Karpas-422 (cell line): ENCODE measurements around the gene TPCN2. TPM values are rescaled to one million over a fixed set of nuclear protein-coding genes. Genes with fewer than 3 reads are reported as not detected.
A peak's percentile ranks its signal among the peaks of the same experiment; 100 is the strongest.

ENCODE experiments used
- DNase-seq: peaks from one replicate; pipeline ENCODE4 v3.0.0-alpha.2; 2015
- H2AFZ ChIP-seq: fragments of 200-600 bp; sonication (generic); 2 replicates; pipeline ENCODE4 v1.6.1; 2014; ENCODE audit warnings: antibody characterized with exemption, low read length, mixed read lengths
- H3K27ac ChIP-seq: fragments of 200-600 bp; sonication (generic); 2 replicates; pipeline ENCODE4 v1.5.1; 2014; ENCODE audit warnings: mild to moderate bottlenecking, low read length, moderate library complexity
- H3K27me3 ChIP-seq: fragments of 200-600 bp; sonication (generic); 2 replicates; pipeline ENCODE4 v1.6.1; 2014; ENCODE audit warnings: low read length, mixed read lengths
- H3K36me3 ChIP-seq: fragments of 200-600 bp; sonication (generic); 2 replicates; pipeline ENCODE4 v1.6.1; 2014; ENCODE audit warnings: low read length, mixed read lengths; ENCODE audit not compliant: insufficient read depth
- H3K4me1 ChIP-seq: fragments of 200-600 bp; sonication (generic); 2 replicates; pipeline ENCODE4 v1.6.1; 2014; ENCODE audit warnings: mild to moderate bottlenecking, low read length, mixed read lengths
- H3K4me2 ChIP-seq: fragments of 200-600 bp; sonication (generic); 2 replicates; pipeline ENCODE4 v1.6.1; 2014; ENCODE audit warnings: low read length, low read depth, mild to moderate bottlenecking; ENCODE audit not compliant: poor library complexity, severe bottlenecking
- H3K4me3 ChIP-seq: fragments of 200-600 bp; sonication (generic); 2 replicates; pipeline ENCODE4 v1.5.1; 2014; ENCODE audit warnings: mild to moderate bottlenecking, antibody characterized with exemption, low read length, mixed read lengths
- H3K79me2 ChIP-seq: fragments of 200-600 bp; sonication (generic); 2 replicates; pipeline ENCODE4 v1.6.1; 2014; ENCODE audit warnings: mild to moderate bottlenecking, low read length, mixed read lengths
- H3K9ac ChIP-seq: fragments of 200-600 bp; sonication (generic); 2 replicates; pipeline ENCODE4 v1.6.0; 2014; ENCODE audit warnings: low read length
- H3K9me2 ChIP-seq: fragments of 200-600 bp; sonication (generic), shearing (Covaris generic); replicated peaks from 2 replicates; pipeline ENCODE4 v1.6.0; 2014; ENCODE audit warnings: mild to moderate bottlenecking, low read length, moderate library complexity; ENCODE audit not compliant: insufficient read depth
- H3K9me3 ChIP-seq: fragments of 300-700, 200-600 bp; sonication (generic); 2 replicates; pipeline ENCODE4 v1.6.1; 2014; ENCODE audit warnings: low read length, mixed read lengths
- H4K20me1 ChIP-seq: fragments of 200-600 bp; sonication (generic); 2 replicates; pipeline ENCODE4 v1.6.1; 2014; ENCODE audit warnings: mild to moderate bottlenecking, antibody characterized with exemption, low read length, low read depth; ENCODE audit not compliant: insufficient read depth
- total RNA-seq: library from RNA; depleted of rRNA; stranded (reverse); fragments of >200 nt; shearing (Covaris generic); gene quantifications from 2 replicates; pipeline ENCODE4 v1.2.3, GENCODE V29; 2014; ENCODE audit warnings: low replicate concordance

TPCN2 gene
- total RNA-seq, 1 experiment from 2014 or later: 37.6 TPM

- Histone ChIP-seq H3K4me2 (no peak overlapping the region), H3K4me1 (peaks cover 9% of the 10 kb centered on the region), H3K9ac (no peak overlapping the region)
Measured at GRCh38 chr11:69008737-69009440, 39.8 kb upstream of the TPCN2 start.

GRCh38 chr11:69009441-69010211 is 39.1 kb upstream of the TPCN2 start:
- H3K9ac ChIP-seq: no peak overlapping the region

More at GRCh38 chr11:69008737-69009440, 39.8 kb upstream of the TPCN2 start:
- DNase-seq: no peak
- no peaks in the 10 kb centered on the region for H4K20me1 ChIP-seq
- no peaks in the 10 kb centered on the region for H3K27me3 ChIP-seq
- H3K27ac ChIP-seq: no peak overlapping the region
- no peaks in the 10 kb centered on the region for H3K9me3 ChIP-seq
- H3K9me2 ChIP-seq: no peaks in the 10 kb centered on the region
- H3K79me2 ChIP-seq: no peaks in the 10 kb centered on the region
- no peaks in the 10 kb centered on the region for H3K36me3 ChIP-seq
- H2AFZ ChIP-seq: no peak overlapping the region
- no peak overlapping the region for H3K4me3 ChIP-seq

GRCh38 chr11:69010361-69010891 is 38.3 kb upstream of the TPCN2 start:
- Histone ChIP-seq H3K27me3 (no peaks in the 10 kb centered on the region), H3K9ac (peak overlapping the region; percentile 30; the same call in 1 of the 2 replicates), H3K4me2 (peak overlapping the region; percentile 44), H3K36me3 (no peaks in the 10 kb centered on the region), H3K4me3 (0 out of 2 replicates have a peak overlapping the region, but pooled peaks have one; percentile 5), H3K79me2 (no peaks in the 10 kb centered on the region), H3K9me2 (no peaks in the 10 kb centered on the region), H4K20me1 (no peaks in the 10 kb centered on the region), H2AFZ (no peak overlapping the region; the same call in 1 of the 2 replicates), H3K27ac (no peak overlapping the region), H3K9me3 (no peaks in the 10 kb centered on the region), H3K4me1 (peaks cover 9% of the 10 kb centered on the region)
- DNase-seq: no peak

More at GRCh38 chr11:69009441-69010211, 39.1 kb upstream of the TPCN2 start:
- H3K27me3 ChIP-seq: no peaks in the 10 kb centered on the region
- H4K20me1 ChIP-seq: no peaks in the 10 kb centered on the region
- no peaks in the 10 kb centered on the region for H3K9me3 ChIP-seq
- H3K4me1 ChIP-seq: peaks cover 9% of the 10 kb centered on the region
- no peak overlapping the region for H3K4me3 ChIP-seq
- H3K9me2 ChIP-seq: no peaks in the 10 kb centered on the region
- H3K79me2 ChIP-seq: no peaks in the 10 kb centered on the region
- DNase-seq: no peak
- no peak overlapping the region for H2AFZ ChIP-seq
- H3K4me2 ChIP-seq: no peak overlapping the region
- H3K27ac ChIP-seq: no peak overlapping the region
- no peaks in the 10 kb centered on the region for H3K36me3 ChIP-seq

- no peak overlapping the region; the same call in 1 of the 2 replicates for H2AFZ ChIP-seq
- peak; percentile 83 for DNase-seq
- H3K9ac ChIP-seq: peak overlapping the region; percentile 30; the same call in 1 of the 2 replicates
Measured at GRCh38 chr11:69010964-69011623, 37.6 kb upstream of the TPCN2 start.

GRCh38 chr11:69011624-69012091 is 37.1 kb upstream of the TPCN2 start:
- no peak overlapping the region for H3K4me3 ChIP-seq
- no peak overlapping the region for H3K27ac ChIP-seq
- H3K27me3 ChIP-seq: no peaks in the 10 kb centered on the region
- no peaks in the 10 kb centered on the region for H3K79me2 ChIP-seq
- no peaks in the 10 kb centered on the region for H3K36me3 ChIP-seq
- H3K9me3 ChIP-seq: no peaks in the 10 kb centered on the region
- no peak overlapping the region for H3K9ac ChIP-seq
- no peak for DNase-seq
- H3K4me2 ChIP-seq: no peak overlapping the region
- H3K4me1 ChIP-seq: peaks cover 9% of the 10 kb centered on the region
- H2AFZ ChIP-seq: no peak overlapping the region
- no peaks in the 10 kb centered on the region for H4K20me1 ChIP-seq
- no peaks in the 10 kb centered on the region for H3K9me2 ChIP-seq

More at GRCh38 chr11:69010964-69011623, 37.6 kb upstream of the TPCN2 start:
- Histone ChIP-seq H3K27ac (no peak overlapping the region), H3K4me2 (peak overlapping the region; percentile 44), H3K36me3 (no peaks in the 10 kb centered on the region), H3K4me1 (peaks cover 9% of the 10 kb centered on the region), H4K20me1 (no peaks in the 10 kb centered on the region), H3K27me3 (no peaks in the 10 kb centered on the region), H3K79me2 (no peaks in the 10 kb centered on the region), H3K9me2 (no peaks in the 10 kb centered on the region), H3K9me3 (no peaks in the 10 kb centered on the region), H3K4me3 (0 out of 2 replicates have a peak overlapping the region, but pooled peaks have one; percentile 5)

GRCh38 chr11:69012092-69013008 is 36.4 kb upstream of the TPCN2 start:
- Histone ChIP-seq H4K20me1 (no peaks in the 10 kb centered on the region), H3K36me3 (no peaks in the 10 kb centered on the region), H3K27me3 (no peaks in the 10 kb centered on the region), H3K4me1 (peaks cover 9% of the 10 kb centered on the region), H3K9ac (no peak overlapping the region), H3K27ac (no peak overlapping the region), H3K9me3 (no peaks in the 10 kb centered on the region), H3K4me3 (no peak overlapping the region), H3K4me2 (no peak overlapping the region), H3K9me2 (no peaks in the 10 kb centered on the region), H3K79me2 (no peaks in the 10 kb centered on the region), H2AFZ (no peak overlapping the region)
- DNase-seq: no peak
